BE2C (cell line): ENCODE results near the gene HELZ2.

Experiments used
- DNase-seq: peaks from one replicate; pipeline ENCODE4 v3.0.0-alpha.2; 2020
- H3K27me3 ChIP-seq: fragments of 250-450 bp; sonication (Bioruptor Pico); 2 replicates; pipeline ENCODE4 v1.5.1; 2020; ENCODE audit warnings: mild to moderate bottlenecking
- H3K36me3 ChIP-seq: fragments of 250-450 bp; sonication (Bioruptor Pico); 2 replicates; pipeline ENCODE4 v1.5.1; 2020; ENCODE audit warnings: mild to moderate bottlenecking
- H3K4me1 ChIP-seq: fragments of 250-450 bp; sonication (Bioruptor Pico); 2 replicates; pipeline ENCODE4 v1.5.1; 2020
- H3K4me3 ChIP-seq: 2 replicates; pipeline ENCODE4 v1.5.1; 2011; ENCODE audit warnings: low read depth, low read length
- H3K9me3 ChIP-seq: fragments of 250-450 bp; sonication (Bioruptor Pico); 2 replicates; pipeline ENCODE4 v1.5.1; 2020
- CTCF ChIP-seq: IDR thresholded peaks from 2 replicates; pipeline ENCODE4 v1.5.1; 2012; ENCODE audit warnings: mild to moderate bottlenecking, low read depth, low read length

Gene HELZ2

GRCh38 chr20:63537525-63538203, 36.4 kb downstream of the HELZ2 start:
- Histone ChIP-seq H3K4me3 (peak overlapping the region; percentile 43), H3K9me3 (no peaks in the 10 kb centered on the region), H3K36me3 (no peaks in the 10 kb centered on the region), H3K4me1 (peaks cover 14% of the 10 kb centered on the region), H3K27me3 (no peaks in the 10 kb centered on the region)
- peak; percentile 90 for TF ChIP-seq CTCF
- DNase-seq = peak; percentile 87

GRCh38 chr20:63536997-63537524, 37.0 kb downstream of the HELZ2 start, which contains the start of gene PTK6:
Gene PTK6, minus strand, starts transcription at chr20:63537376. Its CDS starts 62 bp downstream, at chr20:63537314.
- Histone ChIP-seq H3K4me3 (peak within 1 kb of the TSS; percentile 43), H3K36me3 (no peaks in the 10 kb centered on the region), H3K4me1 (peaks cover 14% of the 10 kb centered on the region), H3K27me3 (no peaks in the 10 kb centered on the region), H3K9me3 (no peaks in the 10 kb centered on the region)
- TF ChIP-seq CTCF = no peak
- peak; percentile 12 for DNase-seq

GRCh38 chr20:63536241-63536977, 37.6 kb downstream of the HELZ2 start:
- Histone ChIP-seq H3K27me3 (no peaks in the 10 kb centered on the region), H3K4me1 (peaks cover 14% of the 10 kb centered on the region), H3K9me3 (no peaks in the 10 kb centered on the region), H3K36me3 (no peaks in the 10 kb centered on the region), H3K4me3 (no peak overlapping the region; the same call in 1 of the 2 replicates)
- DNase-seq = peak; percentile 83
- TF ChIP-seq CTCF = no peak

- peak; percentile 21 for DNase-seq
- H3K4me3 ChIP-seq = no peak overlapping the region
- peaks cover 6% of the 10 kb centered on the region for H3K4me1 ChIP-seq
- TF ChIP-seq CTCF = no peak
- no peaks in the 10 kb centered on the region for H3K9me3 ChIP-seq
- no peaks in the 10 kb centered on the region for H3K36me3 ChIP-seq
- no peaks in the 10 kb centered on the region for H3K27me3 ChIP-seq
Observed at GRCh38 chr20:63534831-63535651, 39.0 kb downstream of the HELZ2 start.

GRCh38 chr20:63534427-63534830, 39.6 kb downstream of the HELZ2 start:
- H3K27me3 ChIP-seq = no peaks in the 10 kb centered on the region
- no peaks in the 10 kb centered on the region for H3K9me3 ChIP-seq
- no peaks in the 10 kb centered on the region for H3K36me3 ChIP-seq
- no peak for TF ChIP-seq CTCF
- peak; percentile 22 for DNase-seq
- no peak overlapping the region for H3K4me3 ChIP-seq
- H3K4me1 ChIP-seq = peaks cover 4% of the 10 kb centered on the region
